Tibial artery (tissue), 4 donors: Measurements from ENCODE around the gene PSRC1.

Experiments used
- DNase-seq, 2 donors: peaks; one replicate each; pipeline ENCODE4 v3.0.0-alpha.2; 2019
- H3K27ac ChIP-seq, 2 donors: fragments of 200-600 bp; sonication (generic) in 1 of 2; 1 replicate in 1 of 2; 2 replicates in 1 of 2; pipeline ENCODE4 v1.5.1; 2018 to 2019; ENCODE audit warnings: mild to moderate bottlenecking in 1 of 2
- H3K27me3 ChIP-seq, 2 donors: fragments of 200-600 bp; sonication (generic) in 1 of 2; one replicate each; pipeline versions ENCODE4 v1.5.1 to v1.6.0; 2016 to 2019
- H3K36me3 ChIP-seq, 3 donors: fragments of 200-600 bp; sonication (generic) in 2 of 3; one replicate each; pipeline ENCODE4 v1.5.1; 2016 to 2019; ENCODE audit warnings: mild to moderate bottlenecking in 2 of 3
- H3K4me1 ChIP-seq, 4 donors: fragments of 200-600 bp; sonication (generic) in 2 of 4; 1 replicate in 3 of 4; 2 replicates in 1 of 4; pipeline ENCODE4 v1.5.1; 2016 to 2019
- H3K4me3 ChIP-seq, 2 donors: fragments of 200-600 bp; sonication (generic) in 1 of 2; 1 replicate in 1 of 2; 2 replicates in 1 of 2; pipeline ENCODE4 v1.5.1; 2018 to 2019; ENCODE audit warnings: mild to moderate bottlenecking in 2 of 2
- H3K9me3 ChIP-seq, 3 donors: fragments of 200-600 bp; sonication (generic) in 1 of 3; one replicate each; pipeline ENCODE4 v1.5.1; 2016 to 2019
- intact Hi-C: fragments of 100-400 bp; cut with DNase I; formaldehyde crosslinking; loops from one replicate; pipeline ENCODE4 v1.15.0; 2023; ENCODE audit warnings: low total_unique reads
- TF ChIP-seq, protein P1 (sequence below), 2 experiments: fragments of 200-600 bp in 1 of 2; fragments of 450-650 bp in 1 of 2; IDR thresholded peaks; one replicate each; pipeline ENCODE4 v1.5.1; 2017 to 2019; ENCODE audit warnings: antibody characterized with exemption in 2 of 2, mild to moderate bottlenecking in 1 of 2, moderate library complexity in 1 of 2

The PSRC1 gene

DNA sequence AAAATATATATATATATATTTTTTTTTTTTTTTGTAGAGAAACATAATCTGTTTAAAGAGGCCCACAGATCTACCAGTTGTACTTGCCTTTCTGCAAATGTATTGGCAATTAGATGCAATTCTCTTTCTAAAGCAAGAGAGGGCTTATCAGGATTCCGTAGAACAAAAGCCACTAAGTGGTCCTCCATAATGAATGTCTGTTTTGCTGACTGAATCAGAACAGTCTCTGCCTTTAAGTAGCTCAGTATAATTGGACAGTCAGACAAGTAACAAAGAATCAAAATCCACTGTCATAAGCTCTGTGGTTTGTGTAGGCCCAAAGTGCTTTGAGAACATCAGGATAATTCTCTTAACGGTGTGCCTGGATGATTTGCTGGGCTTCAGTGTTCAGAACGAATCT, 51.9 kb downstream of the PSRC1 start:
- no peak for DNase-seq
- Histone ChIP-seq H3K36me3 (peaks cover 75 to 90% (median 83%) of the 10 kb centered on the region in 3 donors), H3K9me3 (no peaks in the 10 kb centered on the region), H3K4me3 (no peak overlapping the region), H3K27ac (no peak overlapping the region), H3K27me3 (no peaks in the 10 kb centered on the region), H3K4me1 (peaks cover 0 to 6% (median 0%) of the 10 kb centered on the region in 4 donors)
- intact Hi-C loops = no loop called here
- TF ChIP-seq, protein P1, sequence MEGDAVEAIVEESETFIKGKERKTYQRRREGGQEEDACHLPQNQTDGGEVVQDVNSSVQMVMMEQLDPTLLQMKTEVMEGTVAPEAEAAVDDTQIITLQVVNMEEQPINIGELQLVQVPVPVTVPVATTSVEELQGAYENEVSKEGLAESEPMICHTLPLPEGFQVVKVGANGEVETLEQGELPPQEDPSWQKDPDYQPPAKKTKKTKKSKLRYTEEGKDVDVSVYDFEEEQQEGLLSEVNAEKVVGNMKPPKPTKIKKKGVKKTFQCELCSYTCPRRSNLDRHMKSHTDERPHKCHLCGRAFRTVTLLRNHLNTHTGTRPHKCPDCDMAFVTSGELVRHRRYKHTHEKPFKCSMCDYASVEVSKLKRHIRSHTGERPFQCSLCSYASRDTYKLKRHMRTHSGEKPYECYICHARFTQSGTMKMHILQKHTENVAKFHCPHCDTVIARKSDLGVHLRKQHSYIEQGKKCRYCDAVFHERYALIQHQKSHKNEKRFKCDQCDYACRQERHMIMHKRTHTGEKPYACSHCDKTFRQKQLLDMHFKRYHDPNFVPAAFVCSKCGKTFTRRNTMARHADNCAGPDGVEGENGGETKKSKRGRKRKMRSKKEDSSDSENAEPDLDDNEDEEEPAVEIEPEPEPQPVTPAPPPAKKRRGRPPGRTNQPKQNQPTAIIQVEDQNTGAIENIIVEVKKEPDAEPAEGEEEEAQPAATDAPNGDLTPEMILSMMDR (IDR thresholded peaks at IDR 0.05) = no peak
